Prostate gland (tissue), 2 donors: ENCODE data around the gene CANT1.

Source experiments
- CTCF ChIP-seq, 4 experiments: fragments of 200-600 bp in 2 of 4; fragments of 450-650 bp in 2 of 4; sonication (generic) in 2 of 4; IDR thresholded peaks; 1 replicate in 3 of 4; 2 replicates in 1 of 4; pipeline ENCODE4 v1.5.1; 2016 to 2019; ENCODE audit warnings: antibody characterized with exemption in 4 of 4, mild to moderate bottlenecking in 2 of 4, moderate library complexity in 2 of 4
- POLR2A ChIP-seq: fragments of 450-650 bp; IDR thresholded peaks from one replicate; pipeline ENCODE4 v1.6.1; 2016; ENCODE audit warnings: antibody characterized with exemption, mild to moderate bottlenecking
- POLR2AphosphoS5 ChIP-seq: sonication (generic); formaldehyde crosslinking; IDR thresholded peaks from one replicate; pipeline ENCODE4 v1.6.1; 2017; ENCODE audit warnings: antibody characterized with exemption

DNA sequence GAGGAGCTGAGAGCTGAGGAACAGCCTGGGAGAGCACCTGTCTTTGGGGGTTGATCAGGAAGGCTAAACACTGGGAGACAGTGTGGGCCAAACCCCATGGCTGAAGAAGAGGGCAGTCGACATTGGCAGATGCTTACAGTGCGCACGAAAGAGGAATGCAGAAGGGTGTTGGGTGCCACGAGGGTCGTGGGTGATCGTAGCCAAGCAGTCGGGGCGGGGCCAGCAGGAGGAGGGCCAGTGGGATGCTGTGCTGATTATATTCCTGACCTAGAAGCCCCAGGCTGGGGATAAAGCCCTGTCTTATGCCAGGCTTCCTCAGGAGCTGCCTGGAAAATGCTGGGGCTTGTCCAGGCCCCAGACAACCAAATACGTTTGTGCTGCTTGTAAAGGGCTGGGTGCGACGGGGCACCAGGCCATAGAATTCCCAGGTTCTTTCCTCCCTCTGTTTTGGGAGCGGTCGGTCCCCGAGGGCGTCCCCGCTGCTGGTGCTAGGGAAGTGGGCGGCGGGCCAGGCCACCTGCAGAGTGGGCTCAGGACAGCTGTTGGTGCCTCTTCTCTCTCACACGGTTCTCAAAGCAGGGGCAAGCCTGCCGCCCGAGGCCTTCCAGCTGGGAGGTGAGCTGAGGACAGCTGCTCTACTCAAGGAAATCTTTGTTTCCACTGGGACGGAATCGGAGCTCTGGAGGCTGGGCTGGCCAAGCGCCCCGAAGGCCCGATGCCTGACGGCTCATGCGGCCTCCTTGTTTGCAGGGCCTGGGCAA, 24.4 kb upstream of the CANT1 start:
- TF ChIP-seq POLR2A: no peak
- TF ChIP-seq CTCF (IDR thresholded peaks at IDR 0.05): no peak
- TF ChIP-seq POLR2AphosphoS5: peak; percentile 59
